B cell (primary cell): Measurements from ENCODE around the gene MAN1A2. TPM values are rescaled to one million over a fixed set of nuclear protein-coding genes. Genes with fewer than 3 reads are reported as not detected.

Experiments
- ATAC-seq: fragments of 200-7000 bp; cut with Tn5 transposase; one replicate; pipeline ENCODE4 v1.10.0; 2021; ENCODE audit warnings: low read depth, mild to moderate bottlenecking, moderate number of reproducible peaks, moderate library complexity
- CTCF ChIA-PET: fragments of 350-600 bp; sonication (Branson Sonifier 250); formaldehyde crosslinking; loops from one replicate; lab custom pipeline; 2021; ENCODE audit warnings: antibody characterized with exemption, inconsistent platforms; lab: Charles Lee
- POLR2A ChIA-PET: fragments of 350-600 bp; sonication (Branson Sonifier 250); formaldehyde crosslinking; loops from one replicate; lab custom pipeline; 2021; ENCODE audit warnings: antibody characterized with exemption; lab: Charles Lee
- DNase-seq: peaks from one replicate; pipeline ENCODE4 v3.0.0; 2013
- H2AFZ ChIP-seq: 2 replicates; pipeline ENCODE4 v1.6.1; 2012; ENCODE audit warnings: mild to moderate bottlenecking, low read depth, low read length; ENCODE audit not compliant: insufficient read depth, poor library complexity, severe bottlenecking
- H3K27ac ChIP-seq, 2 donors: 1 replicate in 1 of 2; 2 replicates in 1 of 2; pipeline ENCODE4 v1.5.1; 2012 to 2013; ENCODE audit warnings: low read length in 2 of 2, mild to moderate bottlenecking in 2 of 2, moderate library complexity in 1 of 2
- H3K27me3 ChIP-seq, 4 experiments: fragments of 200-600 bp in 1 of 4; sonication (generic) in 1 of 4; replicated peaks in 1 of 4; 1 replicate in 2 of 4; 2 replicates in 2 of 4; pipeline versions ENCODE4 v1.6.1 to v1.7.0; 2013 to 2016; ENCODE audit warnings: low read length in 3 of 4, mild to moderate bottlenecking in 2 of 4, mixed read lengths in 1 of 4, moderate library complexity in 1 of 4; ENCODE audit not compliant: insufficient read depth in 4 of 4, control insufficient read depth in 3 of 4; ENCODE audit errors: control extremely low read depth in 1 of 4
- H3K36me3 ChIP-seq, 2 experiments: replicated peaks in 1 of 2; 1 replicate in 1 of 2; 2 replicates in 1 of 2; pipeline versions ENCODE4 v1.6.1 to v1.7.1; 2013; ENCODE audit warnings: low read length in 1 of 2; ENCODE audit not compliant: insufficient read depth in 2 of 2, control insufficient read depth in 1 of 2; ENCODE audit errors: control extremely low read depth in 1 of 2, extremely low read depth in 1 of 2
- H3K4me1 ChIP-seq, 2 donors: fragments of 200-600 bp in 1 of 2; sonication (generic) in 1 of 2; 1 replicate in 1 of 2; 2 replicates in 1 of 2; pipeline versions ENCODE4 v1.5.1 to v1.6.1; 2013 to 2017; ENCODE audit warnings: low read length in 2 of 2; ENCODE audit not compliant: control insufficient read depth in 2 of 2, insufficient read depth in 2 of 2
- H3K4me2 ChIP-seq: replicated peaks from 2 replicates; pipeline ENCODE3; 2012; ENCODE audit warnings: mild to moderate bottlenecking, low read depth, low read length; ENCODE audit not compliant: poor library complexity, severe bottlenecking
- H3K4me3 ChIP-seq, 5 experiments: fragments of 200-600 bp in 1 of 5; sonication (generic) in 1 of 5; 1 replicate in 3 of 5; 2 replicates in 2 of 5; pipeline versions ENCODE4 v1.5.1 to v1.7.0; 2011 to 2016; ENCODE audit warnings: low read length in 4 of 5, mild to moderate bottlenecking in 4 of 5, low read depth in 2 of 5, control low read depth in 1 of 5, moderate library complexity in 1 of 5; ENCODE audit not compliant: insufficient read depth in 1 of 5; ENCODE audit errors: control extremely low read depth in 1 of 5, extremely low read depth in 1 of 5
- H3K79me2 ChIP-seq: fragments of 200-600 bp; sonication (generic); one replicate; pipeline ENCODE4 v1.6.0; 2016; ENCODE audit warnings: low read length; ENCODE audit not compliant: control insufficient read depth, insufficient read depth
- H3K9ac ChIP-seq: fragments of 200-600 bp; sonication (generic); 2 replicates; pipeline ENCODE4 v1.6.1; 2017; ENCODE audit warnings: mild to moderate bottlenecking, low read length, moderate library complexity
- H3K9me3 ChIP-seq, 3 donors: one replicate each; pipeline versions ENCODE4 v1.6.1 to v1.7.1; 2013; ENCODE audit warnings: low read length in 2 of 3; ENCODE audit not compliant: control insufficient read depth in 2 of 3, insufficient read depth in 1 of 3; ENCODE audit errors: control extremely low read depth in 1 of 3
- H4K20me1 ChIP-seq: 2 replicates; pipeline ENCODE4 v1.6.0; 2012; ENCODE audit warnings: mild to moderate bottlenecking, low read length; ENCODE audit not compliant: insufficient read depth, control insufficient read depth, poor library complexity, severe bottlenecking
- H3K27ac Mint-ChIP-seq: one replicate; pipeline ENCODE4 v1.8.0; 2021; ENCODE audit warnings: mixed read lengths
- H3K27me3 Mint-ChIP-seq: one replicate; pipeline ENCODE4 v1.8.0; 2021; ENCODE audit warnings: mixed read lengths
- H3K4me1 Mint-ChIP-seq: one replicate; pipeline ENCODE4 v1.8.0; 2021; ENCODE audit warnings: mixed read lengths
- H3K4me3 Mint-ChIP-seq: one replicate; pipeline ENCODE4 v1.8.0; 2021; ENCODE audit warnings: mixed read lengths
- H3K9me3 Mint-ChIP-seq: one replicate; pipeline ENCODE4 v1.8.0; 2022; ENCODE audit warnings: mixed read lengths; ENCODE audit not compliant: insufficient read depth
- CTCF ChIP-seq: fragments of 200-600 bp; IDR thresholded peaks from one replicate; pipeline ENCODE4 v1.8.0; 2022; ENCODE audit warnings: antibody characterized with exemption, mild to moderate bottlenecking
- EZH2 ChIP-seq: IDR thresholded peaks from 2 replicates; pipeline ENCODE4 v1.6.1; 2012; ENCODE audit warnings: borderline replicate concordance, low read depth, mild to moderate bottlenecking, moderate library complexity, low read length; ENCODE audit not compliant: insufficient read depth, poor library complexity, severe bottlenecking
- WGBS: methylation state at CpG from one replicate; pipeline ENCODE4 v1.1.5; 2013; ENCODE audit warnings: missing lambda C conversion rate; ENCODE audit not compliant: insufficient coverage; 5-methylcytosine and 5-hydroxymethylcytosine counted together
- intact Hi-C: fragments of 100-400 bp; cut with micrococcal nuclease; formaldehyde crosslinking; loops from one replicate; pipeline ENCODE4 v1.10.0; 2022
- polyA plus RNA-seq: library from polyadenylated mRNA; depleted of rRNA; stranded (reverse); fragments of >200 nt; gene quantifications from 2 replicates; pipeline ENCODE4 v1.2.3, GENCODE V29; 2012
- total RNA-seq, 2 donors: library from RNA; stranded (reverse); fragments of 120-200 nt in 1 of 2; gene quantifications; 1 replicate in 1 of 2; 2 replicates in 1 of 2; pipeline versions ENCODE4 v1.2.3 to v1.2.4, GENCODE V29; 2013 to 2022

The MAN1A2 gene
- total and polyA plus RNA-seq, 2 donors (not counting 1 experiment from before 2014, with no cell fraction given), result 4.6 to 55.6 TPM

GRCh38 chr1:117341123-117341522 lies 26.1 kb upstream of the MAN1A2 start:
- H3K9ac ChIP-seq, result no peak overlapping the region
- H3K9me3 Mint-ChIP-seq, result no peaks in the 10 kb centered on the region
- H3K4me3 Mint-ChIP-seq, result no peak overlapping the region
- intact Hi-C loops, result no loop called here
- peaks cover 2% of the 10 kb centered on the region for H3K27me3 Mint-ChIP-seq
- WGBS, result no CpG with 5 or more reads among the region's 5 CpGs
- ChIA-PET POLR2A (no interaction called here), CTCF (interaction anchor here (1.3 to 2.3 kb wide), 2 partner anchors 17 to 171 kb away, joined by 3 to 5 read pairs; no protein-coding TSS in a partner anchor)
- no peaks in the 10 kb centered on the region for H3K4me1 ChIP-seq
- DNase-seq (no peak), ATAC-seq (no peak)
- no peaks in the 10 kb centered on the region for H3K27me3 ChIP-seq
- H3K4me3 ChIP-seq, result no peak overlapping the region
- H3K9me3 ChIP-seq, result peaks cover 0 to 9% (median 0%) of the 10 kb centered on the region in 3 donors
- no peak overlapping the region for H3K27ac Mint-ChIP-seq
- H4K20me1 ChIP-seq, result no peaks in the 10 kb centered on the region
- TF ChIP-seq CTCF (no peak), EZH2 (no peak)
- H3K79me2 ChIP-seq, result no peaks in the 10 kb centered on the region
- H3K4me1 Mint-ChIP-seq, result peaks cover 3% of the 10 kb centered on the region
- H2AFZ ChIP-seq, result no peak overlapping the region
- H3K4me2 ChIP-seq, result no peak overlapping the region
- no peaks in the 10 kb centered on the region for H3K36me3 ChIP-seq
- no peak overlapping the region for H3K27ac ChIP-seq

GRCh38 chr1:117342397-117342796 lies 24.9 kb upstream of the MAN1A2 start:
- peaks cover 2% of the 10 kb centered on the region for H3K27me3 Mint-ChIP-seq
- peaks cover 3% of the 10 kb centered on the region for H3K4me1 Mint-ChIP-seq
- H3K79me2 ChIP-seq, result no peaks in the 10 kb centered on the region
- TF ChIP-seq CTCF (no peak), EZH2 (no peak)
- H4K20me1 ChIP-seq, result no peaks in the 10 kb centered on the region
- no peaks in the 10 kb centered on the region for H3K27me3 ChIP-seq
- no CpG with 5 or more reads among the region's 2 CpGs for WGBS
- CTCF ChIA-PET, result interaction anchor here (0.5 to 2.3 kb wide), 5 partner anchors 16 to 557 kb away, joined by 3 to 5 read pairs (median 3); no protein-coding TSS in a partner anchor
- H3K9me3 ChIP-seq, result peaks cover 0 to 4% (median 0%) of the 10 kb centered on the region in 3 donors
- H3K27ac ChIP-seq, result no peak overlapping the region
- H2AFZ ChIP-seq, result peak overlapping the region; percentile 48
- no peak overlapping the region for H3K9ac ChIP-seq
- intact Hi-C loops, result no loop called here
- H3K27ac Mint-ChIP-seq, result no peak overlapping the region
- POLR2A ChIA-PET, result no interaction called here
- H3K36me3 ChIP-seq, result no peaks in the 10 kb centered on the region
- no peak overlapping the region for H3K4me3 ChIP-seq
- H3K4me3 Mint-ChIP-seq, result no peak overlapping the region
- ATAC-seq, result no peak
- no peaks in the 10 kb centered on the region for H3K4me1 ChIP-seq
- no peak overlapping the region for H3K4me2 ChIP-seq
- H3K9me3 Mint-ChIP-seq, result no peaks in the 10 kb centered on the region
- DNase-seq, result no peak
